Activated CD8-positive, alpha-beta T cell treated with anti-CD3 and anti-CD28 coated beads for 36 hours (primary cell): ENCODE measurements around the gene MAP6. TPM values are rescaled to one million over a fixed set of nuclear protein-coding genes. Genes with fewer than 3 reads are reported as not detected.

Experiments
- ATAC-seq: fragments of 200-7000 bp; cut with Tn5 transposase; one replicate; pipeline ENCODE4 v1.10.0; 2021; ENCODE audit warnings: mild to moderate bottlenecking, moderate library complexity
- CTCF ChIA-PET: fragments of 350-600 bp; sonication (Branson Sonifier 250); formaldehyde crosslinking; loops from one replicate; lab custom pipeline; 2021; ENCODE audit warnings: antibody characterized with exemption; lab: Charles Lee
- POLR2A ChIA-PET: fragments of 350-600 bp; sonication (Branson Sonifier 250); formaldehyde crosslinking; loops from one replicate; lab custom pipeline; 2021; ENCODE audit warnings: antibody characterized with exemption; lab: Charles Lee
- DNase-seq: peaks from one replicate; pipeline ENCODE4 v3.0.0-alpha.2; 2020
- H3K27ac Mint-ChIP-seq: one replicate; pipeline ENCODE4 v1.8.0; 2021; ENCODE audit warnings: mild to moderate bottlenecking, mixed read lengths
- H3K27me3 Mint-ChIP-seq: one replicate; pipeline ENCODE4 v1.8.0; 2021; ENCODE audit warnings: mixed read lengths
- H3K36me3 Mint-ChIP-seq: one replicate; pipeline ENCODE4 v1.8.0; 2021; ENCODE audit warnings: low read depth, mixed read lengths
- H3K4me1 Mint-ChIP-seq: one replicate; pipeline ENCODE4 v1.8.0; 2021; ENCODE audit warnings: low read depth, mixed read lengths
- H3K4me3 Mint-ChIP-seq: one replicate; pipeline ENCODE4 v1.8.0; 2021; ENCODE audit warnings: mild to moderate bottlenecking, moderate library complexity, mixed read lengths
- H3K9me3 Mint-ChIP-seq: one replicate; pipeline ENCODE4 v1.8.0; 2021; ENCODE audit warnings: mixed read lengths
- CTCF ChIP-seq: fragments of 200-600 bp; IDR thresholded peaks from one replicate; pipeline ENCODE4 v1.8.0; 2022; ENCODE audit warnings: antibody characterized with exemption, mild to moderate bottlenecking
- intact Hi-C: fragments of 100-400 bp; cut with micrococcal nuclease; formaldehyde crosslinking; loops from one replicate; pipeline ENCODE4 v1.10.0; 2022
- total RNA-seq, 2 experiments: library from RNA; stranded (reverse); gene quantifications; one replicate each; pipeline ENCODE4 v1.2.3, GENCODE V29; 2021

Gene MAP6
- total RNA-seq, 2 experiments from 2014 or later = not detected

GRCh38 chr11:75578977-75579376 lies 89.9 kb downstream of the MAP6 start:
- H3K36me3 Mint-ChIP-seq = no peaks in the 10 kb centered on the region
- no peaks in the 10 kb centered on the region for H3K27me3 Mint-ChIP-seq
- ATAC-seq (no peak), DNase-seq (no peak)
- ChIA-PET CTCF (interaction anchor here (1.9 to 2.4 kb wide), 2 partner anchors 9 to 30 kb away, joined by 4 to 8 read pairs; no protein-coding TSS in a partner anchor), POLR2A (interaction anchor here (1.0 kb wide), 1 partner anchor 16 kb away, joined by 3 read pairs; no protein-coding TSS in a partner anchor)
- no peak for TF ChIP-seq CTCF
- no peak overlapping the region for H3K27ac Mint-ChIP-seq
- no peak overlapping the region for H3K4me3 Mint-ChIP-seq
- H3K4me1 Mint-ChIP-seq = peaks cover 20% of the 10 kb centered on the region
- no peaks in the 10 kb centered on the region for H3K9me3 Mint-ChIP-seq
- intact Hi-C loops = no loop called here

- POLR2A ChIA-PET = interaction anchor here (1.2 kb wide), 1 partner anchor 16 kb away, joined by 3 read pairs; the partner anchor contains the start of gene SERPINH1
- H3K9me3 Mint-ChIP-seq = no peaks in the 10 kb centered on the region
- ATAC-seq (peak; percentile 38), DNase-seq (peak; percentile 62)
- peak; percentile 60 for TF ChIP-seq CTCF
- H3K27ac Mint-ChIP-seq = no peak overlapping the region
- intact Hi-C loops = no loop called here
- H3K4me3 Mint-ChIP-seq = no peak overlapping the region
- H3K4me1 Mint-ChIP-seq = peaks cover 10% of the 10 kb centered on the region
- no peaks in the 10 kb centered on the region for H3K27me3 Mint-ChIP-seq
- CTCF ChIA-PET = interaction anchor here (0.7 to 2.5 kb wide), 14 partner anchors 10 to 189 kb away, joined by 3 to 22 read pairs (median 4); no protein-coding TSS in a partner anchor
- no peaks in the 10 kb centered on the region for H3K36me3 Mint-ChIP-seq
These were observed 91.6 kb downstream of the MAP6 start for GRCh38 chr11:75577207-75577606.

- intact Hi-C loops = no loop called here
- no peaks in the 10 kb centered on the region for H3K27me3 Mint-ChIP-seq
- POLR2A ChIA-PET = interaction anchor here (0.7 to 0.8 kb wide), 2 partner anchors 53 to 297 kb away, joined by 3 to 4 read pairs; no protein-coding TSS in a partner anchor
- peak; percentile 29 for DNase-seq
- H3K36me3 Mint-ChIP-seq = no peaks in the 10 kb centered on the region
- H3K4me3 Mint-ChIP-seq = no peak overlapping the region
- peaks cover 8% of the 10 kb centered on the region for H3K4me1 Mint-ChIP-seq
- ATAC-seq = peak; percentile 19
- H3K27ac Mint-ChIP-seq = no peak overlapping the region
- CTCF ChIA-PET = interaction anchor here (0.6 to 2.5 kb wide), 9 partner anchors 10 to 132 kb away, joined by 3 to 22 read pairs (median 7); partner anchors contain the start of gene SERPINH1
- no peak for TF ChIP-seq CTCF
- no peaks in the 10 kb centered on the region for H3K9me3 Mint-ChIP-seq
These were observed 92.3 kb downstream of the MAP6 start for GRCh38 chr11:75576499-75576918.

- Mint-ChIP-seq H3K27ac (no peak overlapping the region), H3K9me3 (no peaks in the 10 kb centered on the region), H3K27me3 (no peaks in the 10 kb centered on the region), H3K4me3 (no peak overlapping the region), H3K4me1 (peaks cover 8% of the 10 kb centered on the region), H3K36me3 (no peaks in the 10 kb centered on the region)
- no peak for TF ChIP-seq CTCF
- no peak for ATAC-seq
- ChIA-PET CTCF (interaction anchor here (1.1 to 2.5 kb wide), 7 partner anchors 9 to 44 kb away, joined by 3 to 22 read pairs (median 5); partner anchors contain the start of gene SERPINH1), POLR2A (interaction anchor here (0.7 to 0.8 kb wide), 3 partner anchors 52 to 297 kb away, joined by 3 to 4 read pairs (median 3); no protein-coding TSS in a partner anchor)
- no peak for DNase-seq
- intact Hi-C loops = no loop called here
These were observed 92.8 kb downstream of the MAP6 start for GRCh38 chr11:75576017-75576416.
